B cell (primary cell): ENCODE data around the gene FAU.

Experiments used
- EZH2 ChIP-seq: IDR thresholded peaks from 2 replicates; pipeline ENCODE4 v1.6.1; 2012; ENCODE audit warnings: borderline replicate concordance, low read depth, mild to moderate bottlenecking, moderate library complexity, low read length; ENCODE audit not compliant: insufficient read depth, poor library complexity, severe bottlenecking
- TF ChIP-seq, protein P1 (sequence below): fragments of 200-600 bp; IDR thresholded peaks from one replicate; pipeline ENCODE4 v1.8.0; 2022; ENCODE audit warnings: antibody characterized with exemption, mild to moderate bottlenecking

DNA sequence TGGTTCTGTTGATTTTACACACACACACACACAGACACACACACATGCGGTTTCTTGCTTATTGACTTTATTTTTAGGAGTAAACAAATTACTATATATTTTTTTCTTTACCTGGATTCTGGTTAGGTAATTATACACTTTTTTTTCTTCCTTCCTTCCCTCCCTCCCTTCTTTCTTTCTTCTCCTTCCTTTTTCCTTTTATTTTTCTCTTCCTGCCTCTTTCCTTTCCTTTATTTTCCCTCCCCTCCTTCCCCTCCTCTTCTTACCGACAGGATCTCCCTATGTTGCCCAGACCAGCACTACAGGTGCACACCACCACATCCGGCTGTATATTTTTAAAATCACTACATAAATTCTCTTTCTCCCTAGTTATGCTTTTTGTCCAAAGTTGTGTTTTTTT is 45.0 kb upstream of the FAU start:
- TF ChIP-seq, protein P1, sequence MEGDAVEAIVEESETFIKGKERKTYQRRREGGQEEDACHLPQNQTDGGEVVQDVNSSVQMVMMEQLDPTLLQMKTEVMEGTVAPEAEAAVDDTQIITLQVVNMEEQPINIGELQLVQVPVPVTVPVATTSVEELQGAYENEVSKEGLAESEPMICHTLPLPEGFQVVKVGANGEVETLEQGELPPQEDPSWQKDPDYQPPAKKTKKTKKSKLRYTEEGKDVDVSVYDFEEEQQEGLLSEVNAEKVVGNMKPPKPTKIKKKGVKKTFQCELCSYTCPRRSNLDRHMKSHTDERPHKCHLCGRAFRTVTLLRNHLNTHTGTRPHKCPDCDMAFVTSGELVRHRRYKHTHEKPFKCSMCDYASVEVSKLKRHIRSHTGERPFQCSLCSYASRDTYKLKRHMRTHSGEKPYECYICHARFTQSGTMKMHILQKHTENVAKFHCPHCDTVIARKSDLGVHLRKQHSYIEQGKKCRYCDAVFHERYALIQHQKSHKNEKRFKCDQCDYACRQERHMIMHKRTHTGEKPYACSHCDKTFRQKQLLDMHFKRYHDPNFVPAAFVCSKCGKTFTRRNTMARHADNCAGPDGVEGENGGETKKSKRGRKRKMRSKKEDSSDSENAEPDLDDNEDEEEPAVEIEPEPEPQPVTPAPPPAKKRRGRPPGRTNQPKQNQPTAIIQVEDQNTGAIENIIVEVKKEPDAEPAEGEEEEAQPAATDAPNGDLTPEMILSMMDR, result no peak
- no peak for TF ChIP-seq EZH2
